ENCODE data around the gene GNAQ. TPM values are rescaled to one million over a fixed set of nuclear protein-coding genes. Genes with fewer than 3 reads are reported as not detected.

GNAQ gene
- total and polyA plus RNA-seq, 2 donors (not counting 1 experiment from before 2014, with no cell fraction given): 30.4 to 74.3 TPM

DNA sequence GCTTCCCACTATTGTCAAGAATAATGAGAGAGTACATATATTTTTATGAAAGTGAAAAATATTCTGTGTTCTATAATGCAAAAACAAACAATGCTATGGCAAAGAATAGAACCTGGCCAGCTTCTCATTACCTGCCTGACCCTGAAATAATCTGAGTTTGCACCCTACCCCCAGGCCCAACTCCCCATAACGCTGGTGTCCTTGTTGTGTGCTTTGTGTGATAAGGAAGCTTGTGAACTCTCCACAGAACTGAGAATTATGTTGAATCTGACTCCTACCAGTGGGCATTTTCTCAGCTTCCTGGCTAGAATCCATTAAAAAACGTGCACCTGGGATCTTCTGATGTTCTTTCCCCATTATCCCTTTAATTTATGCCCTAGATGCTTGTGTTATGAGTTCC lies 205.5 kb downstream of the GNAQ start:
- H3K9me3 ChIP-seq (ENCODE audit: control insufficient read depth, insufficient read depth, low read depth, low read length): no peaks in the 10 kb centered on the region
- H3K4me3 ChIP-seq (replicated peaks in 1 of 4; ENCODE audit: control extremely low read depth in 1 of 4, insufficient read depth in 1 of 4, low read depth in 3 of 4, low read length in 4 of 4): no peak overlapping the region
- H3K27ac ChIP-seq (ENCODE audit: insufficient read depth, low read length): no peak overlapping the region
- no peaks in the 10 kb centered on the region for H3K27me3 ChIP-seq (ENCODE audit: control insufficient read depth, insufficient read depth, low read length)
- H3K79me2 ChIP-seq (ENCODE audit: control insufficient read depth, insufficient read depth, low read length): no peaks in the 10 kb centered on the region
- DNase-seq (ENCODE audit: low read depth in 2 of 2): no peak
- no peaks in the 10 kb centered on the region for H3K36me3 ChIP-seq (ENCODE audit: control insufficient read depth, insufficient read depth, low read length)
- H4K20me1 ChIP-seq (ENCODE audit: control insufficient read depth, extremely low read depth, insufficient read depth, low read length): no peaks in the 10 kb centered on the region
- H2AFZ ChIP-seq (ENCODE audit: low read length): no peak overlapping the region
- no peak overlapping the region for H3K9ac ChIP-seq (ENCODE audit: insufficient read depth, low read length)
- no peak overlapping the region for H3K4me2 ChIP-seq (ENCODE audit: extremely low read depth, insufficient read depth, low read length)
- no peak for TF ChIP-seq EZH2 (IDR thresholded peaks at IDR 0.05; ENCODE audit: low read length, missing control alignments)
- TF ChIP-seq, protein P1, sequence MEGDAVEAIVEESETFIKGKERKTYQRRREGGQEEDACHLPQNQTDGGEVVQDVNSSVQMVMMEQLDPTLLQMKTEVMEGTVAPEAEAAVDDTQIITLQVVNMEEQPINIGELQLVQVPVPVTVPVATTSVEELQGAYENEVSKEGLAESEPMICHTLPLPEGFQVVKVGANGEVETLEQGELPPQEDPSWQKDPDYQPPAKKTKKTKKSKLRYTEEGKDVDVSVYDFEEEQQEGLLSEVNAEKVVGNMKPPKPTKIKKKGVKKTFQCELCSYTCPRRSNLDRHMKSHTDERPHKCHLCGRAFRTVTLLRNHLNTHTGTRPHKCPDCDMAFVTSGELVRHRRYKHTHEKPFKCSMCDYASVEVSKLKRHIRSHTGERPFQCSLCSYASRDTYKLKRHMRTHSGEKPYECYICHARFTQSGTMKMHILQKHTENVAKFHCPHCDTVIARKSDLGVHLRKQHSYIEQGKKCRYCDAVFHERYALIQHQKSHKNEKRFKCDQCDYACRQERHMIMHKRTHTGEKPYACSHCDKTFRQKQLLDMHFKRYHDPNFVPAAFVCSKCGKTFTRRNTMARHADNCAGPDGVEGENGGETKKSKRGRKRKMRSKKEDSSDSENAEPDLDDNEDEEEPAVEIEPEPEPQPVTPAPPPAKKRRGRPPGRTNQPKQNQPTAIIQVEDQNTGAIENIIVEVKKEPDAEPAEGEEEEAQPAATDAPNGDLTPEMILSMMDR (conservative IDR thresholded peaks at IDR 0.05 in 1 of 2, IDR thresholded peaks at IDR 0.05 in 1 of 2; ENCODE audit: low read depth in 1 of 2, low read length in 2 of 2): no peak
- H3K4me1 ChIP-seq (ENCODE audit: control insufficient read depth, extremely low read depth, insufficient read depth, low read length): no peaks in the 10 kb centered on the region

GRCh38 chr9:77825361-77825760 lies 206.2 kb downstream of the GNAQ start:
- no peaks in the 10 kb centered on the region for H3K36me3 ChIP-seq (ENCODE audit: control insufficient read depth, insufficient read depth, low read length)
- no peak overlapping the region for H3K4me3 ChIP-seq (replicated peaks in 1 of 4; ENCODE audit: control extremely low read depth in 1 of 4, insufficient read depth in 1 of 4, low read depth in 3 of 4, low read length in 4 of 4)
- no peaks in the 10 kb centered on the region for H3K27me3 ChIP-seq (ENCODE audit: control insufficient read depth, insufficient read depth, low read length)
- H3K9ac ChIP-seq (ENCODE audit: insufficient read depth, low read length): no peak overlapping the region
- no peaks in the 10 kb centered on the region for H3K9me3 ChIP-seq (ENCODE audit: control insufficient read depth, insufficient read depth, low read depth, low read length)
- no peaks in the 10 kb centered on the region for H3K79me2 ChIP-seq (ENCODE audit: control insufficient read depth, insufficient read depth, low read length)
- no peak for TF ChIP-seq EZH2 (IDR thresholded peaks at IDR 0.05; ENCODE audit: low read length, missing control alignments)
- TF ChIP-seq, protein P1 (conservative IDR thresholded peaks at IDR 0.05 in 1 of 2, IDR thresholded peaks at IDR 0.05 in 1 of 2; ENCODE audit: low read depth in 1 of 2, low read length in 2 of 2): no peak
- H2AFZ ChIP-seq (ENCODE audit: low read length): no peak overlapping the region
- H3K4me2 ChIP-seq (ENCODE audit: extremely low read depth, insufficient read depth, low read length): no peak overlapping the region
- H3K4me1 ChIP-seq (ENCODE audit: control insufficient read depth, extremely low read depth, insufficient read depth, low read length): no peaks in the 10 kb centered on the region
- no peaks in the 10 kb centered on the region for H4K20me1 ChIP-seq (ENCODE audit: control insufficient read depth, extremely low read depth, insufficient read depth, low read length)
- no peak for DNase-seq (ENCODE audit: low read depth in 2 of 2)
- no peak overlapping the region for H3K27ac ChIP-seq (ENCODE audit: insufficient read depth, low read length)

DNA sequence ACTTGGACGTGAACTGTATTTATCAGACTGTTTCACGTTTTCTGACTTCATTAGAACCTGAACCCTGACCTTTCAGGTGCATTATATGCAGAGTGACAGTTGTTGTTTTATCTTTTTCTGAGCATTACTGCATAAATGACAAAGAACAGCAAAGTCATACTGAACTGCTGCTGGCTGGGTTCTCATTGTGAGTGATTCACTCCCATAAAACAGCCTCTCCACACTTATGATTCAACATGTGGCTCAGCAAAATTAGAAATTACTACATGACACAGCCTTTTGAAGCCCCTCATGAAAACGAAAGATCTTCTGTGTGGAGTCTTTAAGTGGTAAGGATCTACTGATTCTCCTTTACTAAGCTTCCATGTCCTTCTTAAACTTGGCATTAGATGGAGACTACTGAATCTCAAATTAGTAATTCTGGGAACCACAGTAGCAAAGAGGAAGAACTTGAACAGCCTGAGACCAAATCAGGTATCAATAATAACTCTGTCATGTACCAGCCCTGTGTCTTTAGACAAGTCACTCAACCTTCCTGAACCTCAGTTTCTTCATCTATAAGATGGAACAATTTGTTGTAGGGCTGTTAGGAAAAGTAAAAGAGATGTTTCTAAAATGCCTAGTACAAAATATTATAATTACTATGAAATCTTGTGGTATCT lies 211.2 kb downstream of the GNAQ start:
- no peaks in the 10 kb centered on the region for H4K20me1 ChIP-seq (ENCODE audit: control insufficient read depth, extremely low read depth, insufficient read depth, low read length)
- peak overlapping the region; percentile 66 for H3K27ac ChIP-seq (ENCODE audit: insufficient read depth, low read length)
- H3K9me3 ChIP-seq (ENCODE audit: control insufficient read depth, insufficient read depth, low read depth, low read length): no peaks in the 10 kb centered on the region
- no peaks in the 10 kb centered on the region for H3K27me3 ChIP-seq (ENCODE audit: control insufficient read depth, insufficient read depth, low read length)
- H3K4me2 ChIP-seq (ENCODE audit: extremely low read depth, insufficient read depth, low read length): peak overlapping the region; percentile 40
- H3K4me3 ChIP-seq (replicated peaks in 1 of 4; ENCODE audit: control extremely low read depth in 1 of 4, insufficient read depth in 1 of 4, low read depth in 3 of 4, low read length in 4 of 4): no peak overlapping the region
- DNase-seq (ENCODE audit: low read depth in 2 of 2): peak; percentile 55 to 83
- no peak for TF ChIP-seq EZH2 (IDR thresholded peaks at IDR 0.05; ENCODE audit: low read length, missing control alignments)
- TF ChIP-seq, protein P1 (conservative IDR thresholded peaks at IDR 0.05 in 1 of 2, IDR thresholded peaks at IDR 0.05 in 1 of 2; ENCODE audit: low read depth in 1 of 2, low read length in 2 of 2): no peak
- no peak overlapping the region for H3K9ac ChIP-seq (ENCODE audit: insufficient read depth, low read length)
- no peak overlapping the region for H2AFZ ChIP-seq (ENCODE audit: low read length)
- no peaks in the 10 kb centered on the region for H3K36me3 ChIP-seq (ENCODE audit: control insufficient read depth, insufficient read depth, low read length)
- H3K4me1 ChIP-seq (ENCODE audit: control insufficient read depth, extremely low read depth, insufficient read depth, low read length): peaks cover 2% of the 10 kb centered on the region
- no peaks in the 10 kb centered on the region for H3K79me2 ChIP-seq (ENCODE audit: control insufficient read depth, insufficient read depth, low read length)

Measured in fibroblast of lung (primary cell).